ENCODE measurements around the gene MME.

GRCh38 chr3:155230382-155230781, 150.3 kb downstream of the MME start:
- TF ChIP-seq GATA2 (IDR thresholded peaks at IDR 0.05; ENCODE audit: low read depth, low read length) (no peak), GATA3 (IDR thresholded peaks at IDR 0.05; ENCODE audit: low read depth, low read length) (no peak)

All from SH-SY5Y (cell line).